HG02571 (cell line): ENCODE results near the gene RESP18.

Source experiments
- ATAC-seq: cut with Tn5 transposase; IDR thresholded peaks from one replicate; pipeline ENCODE4 v1.9.1; 2021; ENCODE audit warnings: mild to moderate bottlenecking, moderate library complexity; ENCODE audit not compliant: unreplicated experiment

Gene RESP18

GRCh38 chr2:219278655-219279150 lies 53.8 kb downstream of the RESP18 start:
- peak; percentile 4 for ATAC-seq

GRCh38 chr2:219277703-219278654 lies 54.6 kb downstream of the RESP18 start:
- no peak for ATAC-seq
